Activated CD8-positive, alpha-beta T cell treated with anti-CD3 and anti-CD28 coated beads, Interleukin-2, amount 10 ng/mL, durations not matched to agents 7 days and 5 days (primary cell): ENCODE measurements around the gene AEN. TPM values are rescaled to one million over a fixed set of nuclear protein-coding genes. Genes with fewer than 3 reads are reported as not detected.

Source experiments
- microRNA-seq: library from miRNA; unstranded; fragments of <30 nt; microRNA quantifications from one replicate; pipeline ENCODE4 v1.2.0, GENCODE V29; 2022
- total RNA-seq, 2 experiments: library from RNA; stranded (reverse); gene quantifications; one replicate each; pipeline ENCODE4 v1.2.3, GENCODE V29; 2021

The AEN gene
- total RNA-seq, 2 experiments from 2014 or later, result 52.6 to 53.2 TPM

Small RNAs within 50 kb of the gene (microRNA-seq; reads per million reads assigned to microRNA genes)
- 1.7 reads per million for gene MIR1179
- gene MIR3529, result not detected
- not detected for gene MIR7-2

Other genes with a start within 250 kb of the AEN start
- gene MRPL46, start 154.0 kb upstream of the AEN start, total RNA-seq, result 10 to 100 TPM; 28.8 to 31.3 TPM
- 10 to 100 TPM; 63.8 to 69.8 TPM for gene MRPS11, start 153.6 kb upstream of the AEN start, total RNA-seq
- 1 to 10 TPM; 1.7 to 3.0 TPM for gene DET1, start 74.7 kb upstream of the AEN start, total RNA-seq
- 100 to 1,000 TPM; 141 to 151 TPM for gene ISG20, start 17.7 kb downstream of the AEN start, total RNA-seq
- gene ACAN, start 182.1 kb downstream of the AEN start, total RNA-seq, result not detected